AG10803 (cell line): ENCODE results near the gene MPDU1.
"Not testable (repeated sequence)": the region's sequence is repeated elsewhere in the genome, so short reads cannot be mapped to it uniquely, and the experiment has no call there.

ENCODE experiments used
- DNase-seq: peaks from one replicate; pipeline ENCODE4 v3.0.0; 2010; ENCODE audit warnings: low read depth
- H3K4me3 ChIP-seq: 2 replicates; pipeline ENCODE4 v1.5.1; 2011; ENCODE audit warnings: mild to moderate bottlenecking, low read length, control low read depth
- TF ChIP-seq, protein P1 (sequence below): conservative IDR thresholded peaks from 2 replicates; pipeline ENCODE4 v1.5.1; 2011; ENCODE audit warnings: mild to moderate bottlenecking, low read length, control low read depth, inconsistent platforms

MPDU1 gene

DNA sequence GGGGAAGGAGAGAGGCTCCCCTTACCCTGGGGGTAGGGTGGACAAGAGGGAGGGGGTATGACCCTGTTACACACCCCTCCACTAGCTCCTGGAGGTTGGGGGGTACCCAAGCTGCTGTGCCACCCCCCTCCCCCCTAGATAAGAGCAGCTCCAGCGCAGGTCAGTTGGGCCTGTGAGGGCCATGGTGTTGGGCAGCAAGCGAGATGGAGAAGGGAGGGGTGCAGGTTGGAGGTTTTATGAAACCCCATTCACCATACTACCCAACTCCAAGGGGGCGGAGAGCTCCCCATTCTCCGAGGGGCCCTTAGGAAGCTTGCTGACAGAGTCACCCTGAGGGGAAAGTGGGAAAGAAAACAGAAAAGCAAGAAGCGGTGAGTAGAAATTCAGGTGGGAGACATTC, 7.9 kb downstream of the MPDU1 start:
- no peak overlapping the region for H3K4me3 ChIP-seq
- TF ChIP-seq, protein P1, sequence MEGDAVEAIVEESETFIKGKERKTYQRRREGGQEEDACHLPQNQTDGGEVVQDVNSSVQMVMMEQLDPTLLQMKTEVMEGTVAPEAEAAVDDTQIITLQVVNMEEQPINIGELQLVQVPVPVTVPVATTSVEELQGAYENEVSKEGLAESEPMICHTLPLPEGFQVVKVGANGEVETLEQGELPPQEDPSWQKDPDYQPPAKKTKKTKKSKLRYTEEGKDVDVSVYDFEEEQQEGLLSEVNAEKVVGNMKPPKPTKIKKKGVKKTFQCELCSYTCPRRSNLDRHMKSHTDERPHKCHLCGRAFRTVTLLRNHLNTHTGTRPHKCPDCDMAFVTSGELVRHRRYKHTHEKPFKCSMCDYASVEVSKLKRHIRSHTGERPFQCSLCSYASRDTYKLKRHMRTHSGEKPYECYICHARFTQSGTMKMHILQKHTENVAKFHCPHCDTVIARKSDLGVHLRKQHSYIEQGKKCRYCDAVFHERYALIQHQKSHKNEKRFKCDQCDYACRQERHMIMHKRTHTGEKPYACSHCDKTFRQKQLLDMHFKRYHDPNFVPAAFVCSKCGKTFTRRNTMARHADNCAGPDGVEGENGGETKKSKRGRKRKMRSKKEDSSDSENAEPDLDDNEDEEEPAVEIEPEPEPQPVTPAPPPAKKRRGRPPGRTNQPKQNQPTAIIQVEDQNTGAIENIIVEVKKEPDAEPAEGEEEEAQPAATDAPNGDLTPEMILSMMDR = no peak
- no peak for DNase-seq

DNA sequence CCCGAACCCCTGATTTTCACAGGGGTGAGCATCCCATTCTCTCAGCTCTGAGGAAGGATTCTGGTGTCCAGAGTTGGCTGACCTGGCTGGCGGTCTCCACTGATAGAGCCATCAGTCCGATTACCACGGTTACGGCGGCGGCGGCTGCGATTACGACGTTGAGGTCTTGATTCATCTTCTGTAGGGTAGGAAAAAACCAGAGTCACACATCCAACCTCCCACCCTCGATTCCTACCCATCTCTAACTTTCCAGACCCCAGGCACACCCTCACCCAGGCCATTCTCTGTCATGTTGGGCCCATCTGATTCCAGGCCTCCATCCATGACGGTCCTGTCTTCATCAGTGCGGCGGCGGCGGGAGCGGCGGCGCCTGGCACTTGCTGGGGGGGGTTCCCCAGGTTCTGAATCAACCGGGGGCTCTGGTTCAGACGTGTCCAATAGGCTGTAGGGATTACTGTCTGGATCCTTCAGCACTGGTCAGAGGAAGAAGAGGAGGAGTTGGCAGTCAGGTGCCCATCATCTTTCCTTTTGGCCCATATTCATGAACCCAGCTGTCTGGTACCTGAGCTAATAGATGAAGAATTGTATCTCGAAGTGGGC, 8.9 kb downstream of the MPDU1 start:
- no peak for DNase-seq
- no peak overlapping the region for H3K4me3 ChIP-seq
- TF ChIP-seq, protein P1 = no peak

DNA sequence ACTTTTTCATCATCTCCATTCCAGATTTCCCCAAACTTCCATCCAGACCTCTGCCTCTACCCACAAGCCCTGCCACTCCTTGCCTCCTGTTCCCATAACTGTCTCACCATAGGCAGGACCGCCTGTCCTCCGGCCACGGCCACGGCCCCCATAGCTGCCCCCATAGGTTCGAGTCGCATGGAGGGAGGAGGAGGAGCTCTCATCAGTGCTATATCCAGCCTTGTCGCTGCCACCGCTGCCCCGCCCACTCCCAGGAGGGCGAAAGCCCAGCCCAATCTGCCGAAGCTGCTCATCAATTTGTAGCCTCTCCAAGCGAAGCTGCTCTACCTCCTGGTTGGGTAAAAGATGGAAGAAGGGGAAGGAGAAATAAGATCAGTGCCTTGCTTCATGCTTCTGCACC, 9.6 kb downstream of the MPDU1 start:
- TF ChIP-seq, protein P1 = no peak
- no peak overlapping the region for H3K4me3 ChIP-seq
- no peak for DNase-seq

DNA sequence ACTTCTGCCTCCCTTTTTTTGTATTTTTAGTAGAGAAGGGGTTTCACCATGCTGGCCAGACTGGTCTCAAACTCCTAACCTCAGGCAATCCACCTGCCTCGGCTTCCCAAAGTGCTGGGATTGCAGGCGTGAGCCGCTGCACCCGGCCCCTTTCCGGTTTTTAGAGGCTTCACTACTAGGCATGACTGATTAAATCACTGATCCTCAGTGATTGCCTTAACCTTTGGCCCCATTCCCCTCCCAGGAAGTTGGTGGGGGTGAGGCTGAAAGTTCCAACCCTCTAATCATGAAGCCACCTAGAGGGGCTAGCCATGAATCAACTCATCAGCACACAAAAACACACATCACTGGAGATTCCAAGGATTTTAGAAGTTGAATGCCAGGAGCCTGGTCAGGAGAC, 13.9 kb downstream of the MPDU1 start:
- not testable (repeated sequence) for H3K4me3 ChIP-seq, DNase-seq

DNA sequence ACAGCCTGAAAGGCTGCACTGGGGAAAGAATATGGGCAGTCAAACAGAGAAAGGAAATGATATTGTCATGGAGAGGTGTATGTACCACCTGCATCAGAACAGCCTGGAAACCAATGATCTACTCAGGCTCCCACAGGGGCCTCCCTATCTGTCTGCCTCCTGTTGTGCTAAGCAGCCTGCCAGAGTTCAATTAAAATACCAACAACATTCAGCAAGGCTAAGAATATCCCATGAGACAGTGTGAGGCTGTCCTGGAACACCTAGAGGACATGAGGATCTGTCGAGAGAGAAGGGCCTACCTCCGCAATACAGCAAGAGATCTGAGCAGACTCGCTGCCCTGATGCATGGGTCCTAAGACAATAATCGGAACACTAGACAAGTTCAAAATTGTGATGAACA, 22.6 kb downstream of the MPDU1 start:
- DNase-seq = no peak
- TF ChIP-seq, protein P1 = no peak
- H3K4me3 ChIP-seq = no peak overlapping the region

DNA sequence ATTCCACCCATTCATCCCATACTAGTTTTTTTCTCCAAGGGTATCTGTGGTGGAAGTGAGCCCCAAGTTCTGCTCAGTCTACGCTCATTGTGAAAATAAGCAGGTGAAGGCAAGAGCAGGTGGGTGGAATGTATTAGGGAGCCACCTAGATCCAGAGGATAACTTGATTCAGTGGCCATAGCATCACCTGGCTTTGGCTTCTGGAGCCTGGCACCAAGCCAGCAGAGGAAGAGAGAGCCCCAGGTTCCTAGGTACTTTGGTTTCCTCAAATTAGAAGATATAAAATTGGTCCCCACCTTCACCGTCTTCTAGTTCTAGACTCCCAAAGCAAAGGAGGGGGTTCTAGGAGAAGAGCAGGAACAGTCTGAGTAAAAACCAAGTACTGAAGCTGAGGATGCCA, 27.0 kb downstream of the MPDU1 start:
- no peak for DNase-seq
- TF ChIP-seq, protein P1 = no peak
- no peak overlapping the region for H3K4me3 ChIP-seq

DNA sequence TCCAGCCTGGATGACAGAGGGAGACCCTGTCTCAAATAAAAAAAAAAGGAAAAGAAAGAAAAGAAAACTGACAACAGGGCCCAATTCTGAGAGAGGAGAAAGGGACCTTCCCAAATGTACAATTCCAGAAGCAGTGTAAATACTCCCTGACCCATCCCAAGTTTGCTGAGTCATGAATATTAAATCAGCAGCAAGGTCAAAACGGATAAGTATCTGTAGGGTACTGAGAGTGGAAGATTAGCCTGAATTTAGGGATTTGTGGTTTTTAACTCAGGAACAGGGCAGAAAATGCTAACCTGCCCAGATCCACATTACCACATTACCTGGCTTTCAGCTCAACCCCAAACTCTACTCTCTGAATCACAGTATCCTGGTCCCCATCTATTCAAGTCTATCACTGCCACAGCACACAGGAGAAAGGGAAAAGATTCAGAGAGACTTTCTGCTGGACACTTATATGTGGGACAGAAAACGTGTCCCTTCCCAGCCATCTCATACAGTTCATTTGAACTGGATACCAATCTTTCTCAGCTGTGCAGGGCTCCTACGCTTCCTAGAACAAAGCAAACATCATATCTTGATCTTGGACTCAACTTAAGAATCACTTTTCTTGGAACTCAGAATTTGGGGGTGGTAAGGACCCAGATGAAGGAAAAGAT, 28.1 kb downstream of the MPDU1 start:
- no peak for DNase-seq
- H3K4me3 ChIP-seq = peak overlapping the region; percentile 16
- TF ChIP-seq, protein P1 = no peak
